ENCODE data around the gene NCF2.

NCF2 gene

DNA sequence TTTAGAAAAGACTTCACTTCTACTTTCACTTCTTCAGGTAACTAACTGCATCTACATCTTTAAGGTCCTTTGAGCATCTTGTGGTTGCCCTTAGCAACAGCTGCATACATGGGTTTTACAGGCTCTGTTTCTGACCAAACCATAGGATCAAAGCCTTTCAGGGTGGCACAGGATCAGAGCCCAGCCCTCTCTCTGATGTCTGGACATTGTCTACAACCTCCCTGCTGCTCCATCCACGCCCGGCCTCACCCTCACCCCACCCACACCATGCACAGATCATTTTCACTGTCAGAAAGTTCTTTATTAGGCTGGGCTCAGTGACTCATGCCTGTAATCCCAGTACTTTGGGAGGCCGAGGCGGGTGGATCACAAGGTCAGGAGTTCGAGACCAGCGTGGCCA is 5.2 kb downstream of the NCF2 start:
- H3K4me3 ChIP-seq (ENCODE audit: low read depth, low read length), result no peak overlapping the region

DNA sequence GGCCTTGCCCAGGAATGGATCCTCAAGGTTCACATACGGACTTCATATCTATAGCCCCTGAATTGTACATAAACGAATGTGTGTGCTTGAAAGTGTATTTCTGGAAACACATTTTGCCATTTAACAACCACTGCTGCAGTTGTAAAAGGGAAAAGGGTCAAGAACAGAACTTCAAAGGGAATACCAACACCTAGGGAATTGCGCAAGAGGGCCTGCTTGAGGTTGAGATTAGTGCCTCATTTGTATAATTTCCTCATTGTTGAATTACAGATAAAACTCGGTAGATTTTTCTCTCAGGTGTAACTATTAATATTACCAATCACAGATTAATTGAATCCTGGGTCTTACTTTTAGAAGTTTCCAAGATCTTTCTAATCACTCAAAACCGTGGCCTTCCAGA is 6.1 kb downstream of the NCF2 start:
- no peak overlapping the region for H3K4me3 ChIP-seq (ENCODE audit: low read depth, low read length)

DNA sequence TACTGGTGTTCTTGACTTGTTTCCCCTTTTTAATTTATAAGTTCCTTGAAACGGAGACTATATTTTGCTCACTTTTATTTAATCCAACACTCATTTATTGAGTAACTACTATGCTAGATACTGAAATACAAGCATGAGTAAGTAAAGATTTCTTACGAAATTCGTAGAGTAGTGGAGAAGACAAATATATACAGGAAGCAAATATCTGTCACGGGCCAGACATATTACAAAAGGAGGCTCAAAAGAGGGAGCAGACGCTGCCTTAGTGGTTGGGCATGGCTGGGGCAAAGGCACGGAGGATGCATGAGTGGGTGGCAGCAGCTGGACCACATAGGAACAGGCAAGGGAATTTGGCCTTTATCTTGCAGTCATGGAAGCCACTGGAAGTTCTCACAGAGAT is 6.8 kb downstream of the NCF2 start:
- H3K4me3 ChIP-seq (ENCODE audit: low read depth, low read length), result no peak overlapping the region

DNA sequence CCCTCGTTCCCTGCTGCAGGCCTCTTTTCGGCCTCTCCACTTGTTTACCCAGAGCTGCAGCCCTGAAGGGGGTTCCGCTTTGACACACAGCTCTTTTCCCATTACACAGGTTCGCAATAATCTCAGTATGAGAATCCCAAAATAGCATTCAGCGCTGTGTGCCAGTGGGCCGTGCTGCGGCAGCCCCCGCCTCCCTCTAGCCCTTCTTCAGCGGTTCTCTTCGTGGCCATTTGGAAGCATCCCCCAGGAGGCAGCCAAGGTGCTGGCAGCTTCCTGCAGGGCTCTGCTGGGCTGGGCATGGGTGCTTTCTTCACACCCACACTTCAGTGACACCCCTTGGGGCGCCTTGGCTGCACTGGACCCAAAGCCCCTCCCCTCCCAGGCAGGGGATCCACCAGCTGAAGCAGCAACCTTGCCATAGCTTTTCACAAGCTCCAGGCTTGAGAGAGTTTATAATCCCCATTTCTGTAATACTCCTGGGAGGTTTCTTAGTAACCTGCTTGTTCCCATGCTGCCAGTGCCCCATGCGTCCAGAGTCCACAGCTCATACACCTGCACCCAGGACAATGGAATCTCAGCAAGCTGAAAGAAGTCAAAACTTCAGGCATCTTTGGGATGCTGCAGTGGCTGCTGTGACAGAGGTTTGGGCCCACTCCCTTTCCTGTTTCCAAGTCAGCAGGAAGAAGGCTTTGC is 8.1 kb downstream of the NCF2 start:
- H3K4me3 ChIP-seq (ENCODE audit: low read depth, low read length), result no peak overlapping the region

DNA sequence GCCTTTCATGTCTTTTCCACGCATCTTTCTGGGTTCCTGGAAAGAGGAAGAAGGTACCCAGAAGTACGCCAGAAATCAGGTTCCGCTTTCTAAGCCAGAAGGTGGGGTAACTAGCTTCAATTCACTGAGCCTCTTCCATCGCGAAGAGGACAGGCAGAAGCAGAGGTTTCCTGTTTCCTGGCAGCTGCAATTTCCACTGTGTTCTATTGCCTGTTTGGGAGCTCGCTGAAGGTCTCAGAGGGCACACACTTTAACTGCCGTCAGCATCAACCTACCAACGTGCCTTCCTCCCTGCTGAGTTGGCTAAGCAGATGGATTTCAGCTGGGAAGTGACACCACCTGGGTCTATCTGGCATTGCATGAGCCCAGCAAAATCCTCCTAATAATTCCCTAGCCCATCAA is 10.0 kb downstream of the NCF2 start:
- H3K4me3 ChIP-seq (ENCODE audit: low read depth, low read length), result no peak overlapping the region

DNA sequence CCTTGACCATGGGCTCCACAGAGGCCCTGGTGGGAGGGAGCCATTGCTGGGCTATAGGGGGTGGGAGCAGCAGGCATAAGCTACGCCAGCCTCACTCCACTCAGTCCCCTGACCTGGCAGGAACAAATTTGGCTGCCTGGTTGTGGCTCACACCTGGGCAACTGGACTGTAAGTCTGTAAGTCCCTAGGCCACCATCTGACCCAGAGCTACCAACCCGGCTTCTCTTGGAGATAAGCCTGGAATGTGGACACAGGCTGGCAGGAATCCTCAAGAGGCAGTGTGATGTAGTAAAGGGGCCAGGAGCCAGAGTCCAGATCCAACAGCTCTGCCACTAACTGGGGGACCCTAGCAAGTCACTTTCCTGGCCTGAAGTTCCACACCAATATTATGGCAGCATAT is 11.4 kb downstream of the NCF2 start:
- H3K4me3 ChIP-seq (ENCODE audit: low read depth, low read length), result no peak overlapping the region

DNA sequence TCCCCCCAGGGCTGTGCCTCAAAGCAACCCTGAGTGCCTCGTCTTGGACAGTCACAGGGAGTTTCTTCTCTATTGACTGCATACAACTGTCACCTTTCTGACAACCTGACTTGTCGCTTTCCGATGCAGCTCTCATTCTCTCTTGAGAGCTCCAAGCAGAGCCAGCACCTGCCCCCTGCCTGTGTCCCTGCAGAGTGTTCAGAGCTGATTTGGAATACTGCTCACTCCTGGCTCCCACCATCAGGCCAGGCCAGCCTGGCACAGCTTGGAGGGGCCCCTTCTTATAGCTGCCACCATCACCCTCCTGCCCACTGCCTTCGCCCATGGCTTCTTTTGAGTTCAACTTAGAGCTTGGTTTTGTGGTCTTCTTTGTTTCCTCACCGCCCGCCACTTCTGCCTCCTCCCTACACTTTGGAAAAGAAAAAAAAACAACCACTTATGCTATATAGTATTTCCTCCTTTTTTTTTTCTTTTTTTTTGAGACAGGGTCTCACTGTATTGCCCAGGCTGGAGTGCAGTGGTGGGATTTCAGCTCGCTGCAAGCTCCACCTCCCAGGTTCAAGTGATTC is 12.3 kb downstream of the NCF2 start:
- no peak overlapping the region for H3K4me3 ChIP-seq (ENCODE audit: low read depth, low read length)

DNA sequence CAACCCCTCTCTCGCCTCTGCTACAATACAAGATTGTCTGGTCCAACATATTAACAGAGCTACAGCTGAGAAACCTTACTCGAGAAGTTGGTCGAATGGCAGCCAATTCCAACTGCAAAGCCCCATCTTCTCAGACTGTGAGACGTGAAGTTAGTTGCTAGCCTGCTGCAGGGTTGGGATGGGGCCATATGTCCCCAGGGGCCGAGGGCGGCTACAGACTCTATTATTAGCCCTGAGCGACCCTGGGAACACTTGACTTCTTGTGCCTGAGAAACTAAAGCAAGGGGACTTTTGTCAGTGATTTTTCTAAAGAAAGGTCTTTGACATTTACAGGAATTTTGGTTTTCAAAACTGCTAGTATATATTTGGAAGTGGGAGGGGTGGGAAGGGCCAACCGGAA is 13.7 kb downstream of the NCF2 start:
- no peak overlapping the region for H3K4me3 ChIP-seq (ENCODE audit: low read depth, low read length)

DNA sequence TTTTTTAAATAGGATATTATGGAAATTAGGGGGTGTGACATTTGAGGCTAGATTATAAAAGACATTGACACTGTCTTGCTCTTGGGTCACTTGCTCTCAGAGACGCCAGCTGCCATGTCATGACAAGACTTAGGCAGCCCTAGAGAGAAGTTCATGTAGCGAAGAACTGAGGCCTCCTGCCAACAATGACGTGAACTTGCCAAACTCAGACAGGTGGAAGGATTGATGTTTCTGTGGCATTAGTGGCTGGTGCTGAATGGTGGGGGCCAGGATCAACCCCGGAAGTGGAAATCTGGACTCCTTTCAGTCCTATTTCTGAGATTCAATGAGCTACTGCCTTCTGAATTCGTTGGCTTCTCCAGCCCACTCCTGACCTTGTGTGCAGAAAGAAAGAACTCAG is 14.7 kb downstream of the NCF2 start:
- no peak overlapping the region for H3K4me3 ChIP-seq (ENCODE audit: low read depth, low read length)

DNA sequence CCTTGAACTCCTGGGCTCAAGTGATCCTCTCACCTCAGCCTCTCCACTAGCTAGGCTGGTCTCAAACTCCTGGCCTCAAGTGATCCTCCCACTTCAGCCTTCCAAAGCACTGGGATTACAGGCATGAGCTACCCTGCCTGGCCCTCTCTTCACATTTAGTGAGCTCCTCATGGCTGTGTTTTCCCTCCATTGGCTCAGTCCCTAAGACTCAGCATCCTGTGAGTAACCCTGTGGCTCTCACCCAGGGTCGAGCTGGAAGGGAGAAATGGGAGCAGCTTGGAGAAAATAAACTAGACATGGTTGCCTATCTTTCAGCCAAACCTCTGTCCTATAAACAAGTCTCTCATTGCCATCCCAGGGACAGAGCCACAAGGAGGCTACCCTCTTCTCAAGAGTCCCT is 17.5 kb downstream of the NCF2 start:
- H3K4me3 ChIP-seq (ENCODE audit: low read depth, low read length), result no peak overlapping the region

DNA sequence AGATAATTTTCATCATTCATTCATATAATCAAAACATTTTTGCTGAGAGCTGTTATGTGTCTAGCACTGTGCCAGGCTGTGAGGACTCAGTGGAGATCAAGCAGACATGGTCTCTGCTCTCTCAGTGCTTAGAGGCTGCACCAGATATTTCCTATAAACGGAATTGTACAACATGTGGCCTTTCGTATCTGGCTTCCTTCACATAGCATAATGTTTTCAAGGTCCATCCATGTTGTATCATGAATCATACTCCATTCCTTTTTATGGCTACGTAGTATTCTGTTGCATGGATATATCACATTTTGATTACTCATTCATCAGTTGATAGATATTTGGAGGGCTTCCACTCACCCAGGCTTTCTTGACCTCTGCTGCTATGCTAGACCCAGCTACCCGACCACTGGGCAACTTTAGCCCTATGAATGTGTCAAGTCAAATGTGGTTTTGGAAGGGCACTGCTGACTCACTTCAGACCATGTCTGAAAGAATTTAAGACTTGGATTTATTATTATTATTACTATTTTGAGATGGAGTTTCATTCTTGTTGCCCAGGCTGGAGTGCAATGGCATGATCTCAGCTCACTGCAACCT is 18.5 kb downstream of the NCF2 start:
- no peak overlapping the region for H3K4me3 ChIP-seq (ENCODE audit: low read depth, low read length)

DNA sequence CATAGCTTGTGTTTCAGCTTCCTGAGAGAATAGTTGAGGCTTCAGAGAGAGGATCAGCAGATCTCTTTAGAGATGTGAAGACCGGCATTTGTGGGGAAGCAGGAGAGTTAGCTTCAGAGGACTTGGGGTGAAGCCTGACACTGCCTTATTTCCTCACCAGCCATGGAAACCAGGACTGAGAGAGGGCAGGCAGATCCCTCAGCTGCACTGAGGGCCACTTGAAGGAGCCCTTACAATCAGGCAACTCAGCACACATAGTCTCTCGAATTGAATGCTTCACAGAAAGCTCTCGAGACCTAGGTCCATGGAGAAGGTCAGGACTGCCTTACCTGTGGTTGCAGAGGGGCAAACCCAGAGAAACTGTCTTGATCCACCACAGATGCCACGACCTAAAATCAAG is 19.8 kb downstream of the NCF2 start:
- H3K4me3 ChIP-seq (ENCODE audit: low read depth, low read length), result no peak overlapping the region

DNA sequence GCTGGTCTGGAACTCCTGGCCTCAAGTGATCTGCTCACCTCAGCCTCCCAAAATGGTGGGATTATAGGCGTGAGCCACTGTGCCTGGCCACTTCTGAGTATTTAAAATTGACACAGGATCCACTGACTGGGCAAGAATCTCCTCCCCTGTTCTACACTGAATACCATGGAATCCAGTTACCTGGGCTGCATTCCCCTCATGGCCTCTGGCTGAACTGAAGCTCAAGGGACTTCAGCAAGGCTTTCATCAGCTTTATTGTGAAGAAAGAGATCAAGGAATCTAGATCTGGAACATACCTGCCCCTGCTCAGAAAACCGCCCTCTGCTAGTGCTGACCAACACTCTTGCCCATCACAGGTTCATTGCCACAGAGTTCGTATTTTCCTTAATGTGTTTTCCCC is 20.5 kb downstream of the NCF2 start:
- H3K4me3 ChIP-seq (ENCODE audit: low read depth, low read length), result no peak overlapping the region

DNA sequence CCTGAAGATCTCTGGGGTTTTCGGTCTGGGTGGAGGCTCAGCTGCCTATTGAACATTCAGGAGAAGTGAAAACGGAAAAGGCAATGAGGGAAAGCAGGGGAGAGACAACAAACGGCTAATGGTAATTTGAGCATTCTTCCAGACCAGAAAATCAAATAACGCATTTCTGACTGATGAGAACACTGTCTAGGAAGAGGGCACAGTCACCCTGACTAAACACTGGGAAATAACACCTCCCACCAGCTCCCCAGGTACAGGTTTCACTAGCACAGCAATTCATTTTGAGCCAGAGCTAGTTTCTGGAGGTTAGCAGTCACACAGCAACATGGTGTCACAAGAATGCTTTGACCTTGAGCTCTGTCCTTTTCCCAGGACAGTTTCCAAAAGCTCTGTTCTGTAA is 21.1 kb downstream of the NCF2 start:
- no peak overlapping the region for H3K4me3 ChIP-seq (ENCODE audit: low read depth, low read length)

DNA sequence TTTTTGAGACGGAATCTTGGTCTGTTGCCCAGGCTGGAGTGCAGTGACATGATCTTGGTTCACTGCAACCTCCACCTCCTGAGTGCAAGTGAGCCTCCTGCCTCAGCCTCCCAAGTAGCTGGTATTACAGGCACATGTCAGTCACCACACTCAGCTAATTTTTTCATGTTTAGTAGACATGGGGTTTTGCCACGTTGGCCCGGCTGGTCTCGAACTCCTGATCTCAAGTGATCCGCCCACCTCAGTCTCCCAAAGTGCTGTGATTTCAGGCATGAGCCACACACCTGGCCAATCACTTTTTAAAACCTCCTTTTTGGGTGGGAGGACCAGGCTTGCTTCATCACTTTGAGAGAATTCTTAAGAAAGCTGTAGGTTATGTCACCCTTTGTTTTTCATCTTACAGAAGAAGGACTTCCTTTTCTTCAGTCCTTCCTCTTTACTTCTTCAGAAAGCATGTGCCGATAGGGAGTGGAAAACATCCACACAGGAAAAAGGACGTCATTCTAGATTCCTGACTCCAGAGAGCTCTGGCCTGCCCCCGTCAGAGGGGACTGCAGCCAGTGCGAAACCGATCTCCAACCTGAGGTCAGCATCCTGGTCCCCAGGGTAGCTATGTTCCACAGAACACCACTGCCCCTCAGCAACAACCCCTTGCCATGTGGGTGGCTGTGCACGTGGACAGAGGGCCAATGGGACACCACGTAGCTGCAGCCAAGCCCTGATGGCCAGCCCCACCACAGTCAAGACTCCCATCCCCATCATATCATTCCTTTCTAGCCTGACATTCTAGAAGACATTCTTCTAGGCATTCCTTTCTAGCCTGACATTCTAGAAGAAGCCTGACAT is 21.9 kb downstream of the NCF2 start:
- no peak overlapping the region for H3K4me3 ChIP-seq (ENCODE audit: low read depth, low read length)

DNA sequence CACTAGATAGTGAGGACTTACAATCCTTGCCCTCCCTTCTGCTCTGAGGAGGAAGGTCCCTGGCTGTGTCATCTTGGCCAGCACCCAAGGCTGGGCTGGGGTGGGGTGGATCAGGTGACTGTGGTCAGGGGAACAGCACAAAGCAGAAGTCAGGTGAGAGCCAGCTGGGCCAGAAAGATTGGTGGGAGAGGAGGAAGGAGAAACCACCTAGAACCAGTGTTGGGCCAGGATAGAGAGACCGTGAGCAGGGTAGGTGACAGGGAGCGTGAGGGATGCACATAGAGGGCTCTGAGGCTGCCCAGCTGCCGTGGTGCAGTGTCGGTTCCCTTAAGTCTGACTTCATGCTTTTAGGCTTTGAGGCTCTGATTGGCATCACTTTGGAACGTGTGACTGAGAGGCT is 22.7 kb downstream of the NCF2 start:
- H3K4me3 ChIP-seq (ENCODE audit: low read depth, low read length), result no peak overlapping the region

DNA sequence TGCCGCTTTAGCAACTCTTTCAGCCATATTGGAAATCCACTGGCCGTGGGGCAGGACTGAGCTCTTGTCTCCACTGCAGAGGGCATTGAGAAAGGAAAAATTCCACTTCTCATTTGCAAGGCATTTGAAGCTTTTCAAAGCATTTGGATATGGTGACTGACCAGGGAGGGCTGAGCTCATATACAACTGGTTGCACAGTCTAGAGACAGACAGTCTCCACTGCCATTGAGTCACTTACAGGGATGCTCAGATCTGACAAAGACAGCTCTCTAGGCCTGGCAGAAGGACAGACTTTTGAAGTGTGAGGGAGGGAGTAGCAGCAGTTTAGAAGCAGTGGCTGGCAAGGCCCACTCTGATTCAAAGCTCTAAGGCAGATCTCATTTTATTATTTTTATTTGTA is 24.2 kb downstream of the NCF2 start:
- no peak overlapping the region for H3K4me3 ChIP-seq (ENCODE audit: low read depth, low read length)

DNA sequence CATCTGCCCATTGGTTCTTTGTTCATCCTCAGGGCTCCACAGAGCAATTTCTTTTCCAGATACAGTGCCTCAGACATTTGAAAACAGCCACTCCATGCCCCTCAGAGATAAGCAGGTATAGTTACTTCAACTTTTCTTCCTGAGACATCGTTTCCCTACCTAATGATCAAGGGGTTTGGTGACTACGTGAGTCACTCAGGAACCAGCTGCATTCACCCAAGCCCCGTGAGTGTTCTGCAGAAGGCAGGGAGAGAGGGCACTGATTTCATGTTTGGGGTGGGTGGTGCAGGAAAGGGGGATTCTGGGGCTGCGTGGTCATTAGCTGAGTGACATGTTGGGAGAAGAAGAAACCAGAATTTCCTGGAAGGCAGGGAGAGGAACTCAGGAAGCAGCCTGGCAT is 25.0 kb downstream of the NCF2 start:
- H3K4me3 ChIP-seq (ENCODE audit: low read depth, low read length), result no peak overlapping the region

DNA sequence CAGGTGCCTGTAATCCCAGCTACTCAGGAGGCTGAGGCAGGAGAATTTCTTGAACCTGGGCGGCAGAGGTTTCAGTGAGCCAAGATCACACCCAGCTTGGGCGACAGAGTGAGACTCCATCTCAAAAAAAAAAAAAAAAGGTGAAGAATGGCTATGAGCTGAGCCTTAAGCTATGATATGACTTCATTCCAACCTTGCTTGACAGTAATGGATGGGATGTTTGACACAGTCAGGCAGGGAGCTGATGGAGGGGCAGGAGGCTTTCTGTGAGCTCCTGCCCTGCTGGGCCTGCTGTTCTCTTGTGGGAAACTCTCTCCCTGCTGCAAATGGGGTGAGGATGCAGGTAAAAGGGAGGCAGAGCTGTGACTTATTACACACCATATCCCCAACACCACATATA is 27.6 kb downstream of the NCF2 start:
- H3K4me3 ChIP-seq (ENCODE audit: low read depth, low read length), result no peak overlapping the region

DNA sequence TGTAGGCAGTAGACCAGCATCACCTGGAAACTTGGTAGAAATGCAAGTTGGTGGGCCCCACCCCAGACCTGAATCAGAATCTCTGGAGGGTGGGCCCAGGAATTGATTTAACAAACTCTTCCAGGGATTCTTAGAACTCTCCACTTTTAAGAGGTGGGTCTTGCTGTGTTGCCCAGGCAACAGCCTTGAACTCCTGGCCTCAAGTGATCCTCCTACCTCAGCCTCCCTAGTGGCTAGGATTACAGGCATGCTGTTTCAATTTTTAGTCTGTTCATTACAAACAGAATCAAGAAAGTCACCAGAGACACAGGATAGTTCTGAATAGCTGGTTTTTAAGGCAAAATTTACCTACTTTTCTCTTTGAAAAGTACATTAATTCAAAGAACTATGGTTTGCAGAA is 31.2 kb downstream of the NCF2 start:
- H3K4me3 ChIP-seq (ENCODE audit: low read depth, low read length), result no peak overlapping the region

DNA sequence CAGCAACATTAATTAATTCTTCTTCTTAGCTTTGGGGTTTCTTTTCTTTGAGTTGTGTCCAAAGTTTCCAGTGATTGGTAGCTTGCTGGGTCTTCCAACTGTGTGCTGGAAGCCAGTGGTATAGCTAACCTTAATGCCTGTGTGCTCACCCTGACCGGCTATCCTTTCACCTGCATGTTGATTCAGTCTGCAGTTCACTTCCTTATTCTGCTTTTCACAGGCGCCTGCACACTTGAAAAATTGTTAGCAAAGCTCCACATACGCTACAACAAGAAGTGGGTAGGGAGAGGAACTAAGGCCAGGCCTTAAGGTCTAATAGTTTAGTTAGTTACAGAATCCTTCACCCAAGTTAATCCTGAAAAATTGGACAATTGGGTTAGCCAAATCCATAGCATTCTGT is 35.7 kb downstream of the NCF2 start:
- H3K4me3 ChIP-seq (ENCODE audit: low read depth, low read length), result no peak overlapping the region

DNA sequence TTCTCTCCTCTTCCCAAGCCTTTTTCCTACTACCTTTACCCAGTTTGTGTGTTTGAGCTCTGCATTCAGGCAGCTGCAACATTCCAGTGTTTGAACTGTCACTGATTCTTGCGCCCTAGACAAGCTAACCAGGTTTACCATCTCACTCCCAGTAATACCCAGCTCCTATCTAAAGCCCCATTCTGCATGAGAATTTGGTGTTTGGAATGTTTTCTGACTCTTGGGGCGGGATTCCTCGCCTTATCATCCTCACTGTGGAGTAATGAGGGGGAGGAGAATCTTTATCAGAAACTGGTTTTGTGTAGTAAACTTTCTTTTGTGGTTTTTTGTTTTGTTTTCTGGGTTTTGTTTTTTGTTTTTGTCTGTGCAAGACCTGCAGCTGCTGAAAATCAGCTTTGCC is 36.5 kb downstream of the NCF2 start:
- no peak overlapping the region for H3K4me3 ChIP-seq (ENCODE audit: low read depth, low read length)

All from iPS-11a (cell line).